K562 (cell line): ENCODE measurements around the gene PPP3CB. TPM values are rescaled to one million over a fixed set of nuclear protein-coding genes. Genes with fewer than 3 reads are reported as not detected.

Source experiments
- ATAC-seq: fragments of 200-7000 bp; cut with Tn5 transposase; 3 replicates; pipeline ENCODE4 v1.9.1; 2020; ENCODE audit warnings: moderate library complexity
- BruUV-seq: library from RNA; stranded (reverse); fragments of 400-500 nt; replicated peaks from 2 replicates; lab custom pipeline; 2021; lab: Mats Ljungman, UMichigan
- CTCF ChIA-PET: fragments of 300-600 bp; formaldehyde crosslinking; extraction: SDS; loops from one replicate; lab custom pipeline; 2021; ENCODE audit warnings: low intra/inter-chr PET ratio; lab: Yijun Ruan, JAX
- POLR2A ChIA-PET: fragments of 300-600, 350-650 bp; sonication (Branson Sonifier 250); formaldehyde crosslinking; extraction: SDS; loops from one replicate; lab custom pipeline; 2021; ENCODE audit warnings: antibody characterized with exemption, inconsistent platforms; lab: Yijun Ruan, JAX
- DNase-seq, 4 experiments: peaks; one replicate each; pipeline versions ENCODE4 v3.0.0 to v3.0.0-alpha.2; 2011 to 2018; ENCODE audit warnings: low spot score in 3 of 4, mixed read lengths in 3 of 4; ENCODE audit errors: extremely low read depth in 1 of 4
- FAIRE-seq: peaks from 2 replicates; lab custom pipeline; 2011; peaks lifted over from hg19 to GRCh38; lab: Jason Lieb, UNC
- H2AFZ ChIP-seq: 2 replicates; pipeline ENCODE4 v1.6.0; 2011; ENCODE audit warnings: low read depth, low read length, control low read depth, inconsistent platforms
- H3K27ac ChIP-seq: fragments of 200-600 bp; 3 replicates; pipeline ENCODE4 v1.8.0; 2011; ENCODE audit warnings: low read depth, mild to moderate bottlenecking, control low read depth, inconsistent platforms, low read length, moderate library complexity, mixed read lengths; ENCODE audit errors: extremely low read depth
- H3K27me3 ChIP-seq, 2 experiments: fragments of 300-600 bp in 1 of 2; 2 replicates in 1 of 2; 3 replicates in 1 of 2; pipeline versions ENCODE4 v1.6.0 to v1.8.0; 2011; ENCODE audit warnings: inconsistent platforms in 2 of 2, low read length in 2 of 2, mild to moderate bottlenecking in 1 of 2, mixed read lengths in 1 of 2, moderate library complexity in 1 of 2; ENCODE audit not compliant: control insufficient read depth in 2 of 2, insufficient read depth in 2 of 2
- H3K36me3 ChIP-seq: fragments of 300-600 bp; 3 replicates; pipeline ENCODE4 v1.8.0; 2011; ENCODE audit warnings: mild to moderate bottlenecking, low read length, inconsistent platforms; ENCODE audit not compliant: control insufficient read depth, insufficient read depth
- H3K4me1 ChIP-seq, 2 experiments: fragments of 200-600 bp in 1 of 2; replicated peaks in 1 of 2; 2 replicates in 1 of 2; 3 replicates in 1 of 2; pipeline versions ENCODE4 v1.5.1 to v1.8.0; 2011; ENCODE audit warnings: inconsistent platforms in 2 of 2, low read length in 2 of 2, mild to moderate bottlenecking in 1 of 2, mixed read lengths in 1 of 2, moderate library complexity in 1 of 2; ENCODE audit not compliant: control insufficient read depth in 2 of 2, insufficient read depth in 2 of 2
- H3K4me2 ChIP-seq: 2 replicates; pipeline ENCODE4 v1.6.1; 2011; ENCODE audit warnings: low read length, control low read depth, inconsistent platforms, mixed read lengths; ENCODE audit not compliant: insufficient read depth
- H3K4me3 ChIP-seq: fragments of 200-600 bp; sonication (generic), shearing (Covaris generic); 2 replicates; pipeline ENCODE4 v1.5.1; 2016; ENCODE audit warnings: control low read depth, inconsistent platforms
- H3K79me2 ChIP-seq: fragments of 200-600 bp; 3 replicates; pipeline ENCODE4 v1.8.0; 2011; ENCODE audit warnings: low read length, inconsistent platforms; ENCODE audit not compliant: control insufficient read depth, insufficient read depth
- H3K9ac ChIP-seq, 2 experiments: 2 replicates each; pipeline versions ENCODE4 v1.6.0 to v1.6.1; 2011; ENCODE audit warnings: low read depth in 2 of 2, low read length in 2 of 2, control low read depth in 1 of 2, inconsistent platforms in 1 of 2, mild to moderate bottlenecking in 1 of 2, mixed read lengths in 1 of 2; ENCODE audit not compliant: insufficient read depth in 1 of 2
- H3K9me1 ChIP-seq: one replicate; pipeline ENCODE4 v1.6.0; 2011; ENCODE audit warnings: inconsistent platforms, mild to moderate bottlenecking, low read length, moderate library complexity; ENCODE audit not compliant: control insufficient read depth, insufficient read depth
- H3K9me3 ChIP-seq: replicated peaks from 2 replicates; pipeline ENCODE4 v1.5.1; 2011; ENCODE audit warnings: low read depth, low read length, inconsistent platforms; ENCODE audit not compliant: control insufficient read depth, insufficient read depth
- H4K20me1 ChIP-seq: replicated peaks from 2 replicates; pipeline ENCODE4 v1.6.1; 2011; ENCODE audit warnings: low read length, inconsistent platforms, mixed read lengths; ENCODE audit not compliant: control insufficient read depth, insufficient read depth
- ADNP ChIP-seq: fragments of 200-800 bp; sonication (Bioruptor generic); IDR thresholded peaks from 2 replicates; pipeline ENCODE4 v1.6.1; 2016; ENCODE audit warnings: missing genetic modification characterization, missing compliant biosample characterization
- RBM25 ChIP-seq: fragments of 200-400 bp; formaldehyde crosslinking; IDR thresholded peaks from 2 replicates; pipeline ENCODE4 v1.6.1; 2018; ENCODE audit warnings: low read length, low read depth, moderate library complexity; ENCODE audit not compliant: severe bottlenecking
- ZNF146 ChIP-seq: IDR thresholded peaks from one replicate; pipeline ENCODE4 v1.6.1; 2018; ENCODE audit warnings: missing compliant biosample characterization; ENCODE audit not compliant: unreplicated experiment
- WGBS: fragments of 100-300 bp; shearing (Covaris generic); methylation state at CpG from one replicate; pipeline ENCODE4 v1.1.6; 2016; ENCODE audit warnings: low coverage, mixed read lengths; ENCODE audit not compliant: insufficient coverage; ENCODE audit errors: missing lambda C conversion rate; 5-methylcytosine and 5-hydroxymethylcytosine counted together
- in situ Hi-C: fragments of 300-500 bp; cut with MboI; formaldehyde crosslinking; loops from 4 replicates; pipeline ENCODE4 v1.15.0; 2018; ENCODE audit warnings: inconsistent platforms, mixed read lengths
- intact Hi-C: fragments of 100-400 bp; cut with micrococcal nuclease; formaldehyde crosslinking; loops from 2 replicates; pipeline ENCODE4 v1.14.2; 2022
- polyA plus RNA-seq, 8 experiments: library from polyadenylated mRNA; depleted of rRNA in 4 of 8; stranded (reverse) in 5 of 8; unstranded in 3 of 8; fragments of >200 nt; fragmentation: Nextera tagmentation in 2 of 8; fragmentation: Illumina TruSeq in 1 of 8; extraction: Ambion mirVana in 2 of 8; extraction: Trizol in 1 of 8; gene quantifications; 2 replicates each; pipeline versions ENCODE4 v1.2.1 to v1.2.3, GENCODE V29; 2011 to 2014; ENCODE audit warnings: inconsistent platforms in 1 of 8, missing spikeins in 1 of 8
- total RNA-seq, 7 experiments: library from RNA; depleted of rRNA in 6 of 7; stranded (reverse); fragments of >200 nt in 6 of 7; fragmentation: Illumina TruSeq in 2 of 7; extraction: Trizol in 2 of 7; gene quantifications; 2 replicates each; pipeline versions ENCODE4 v1.2.1 to v1.2.3, GENCODE V29; 2011 to 2021; ENCODE audit warnings: low replicate concordance in 1 of 7
- TF ChIP-seq, protein P1 (sequence below): fragments of 250-450 bp; sonication (Bioruptor Pico); IDR thresholded peaks from 2 replicates; pipeline ENCODE4 v1.5.0; 2021; ENCODE audit warnings: mild to moderate bottlenecking, borderline replicate concordance

Gene PPP3CB
- total and polyA plus RNA-seq, 9 of the 15 experiments (the other 6 are each of a cell fraction or from before 2014, with no cell fraction given) = 9.6 to 27.6 (median 17.8) TPM

DNA sequence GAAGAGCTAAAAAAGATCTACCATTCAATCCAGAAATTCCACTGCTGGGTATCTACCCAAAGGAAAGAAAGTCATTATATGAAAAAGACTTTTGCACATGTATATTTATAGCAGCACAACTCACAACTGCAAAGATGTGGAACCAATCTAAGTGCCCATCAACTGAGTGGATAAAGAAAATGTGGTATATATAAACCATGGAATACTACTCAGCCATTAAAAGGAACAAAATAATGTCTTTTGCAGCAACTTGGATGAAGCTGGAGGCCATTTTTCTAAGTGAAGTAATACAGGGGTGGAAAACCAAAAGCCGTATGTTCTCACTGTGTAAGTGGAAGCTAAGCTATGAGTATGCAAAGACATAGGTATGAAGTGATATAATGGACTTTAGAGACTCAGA, 84.9 kb downstream of the PPP3CB start:
- H4K20me1 ChIP-seq = peaks cover 26% of the 10 kb centered on the region
- DNase-seq (no peak), ATAC-seq (no peak), FAIRE-seq (no peak)
- H3K9me3 ChIP-seq = no peaks in the 10 kb centered on the region
- no peaks in the 10 kb centered on the region for H3K9me1 ChIP-seq
- in situ Hi-C loops (no loop called here), intact Hi-C loops (loop anchor here (5.0 kb wide), 2 partner anchors 86 to 164 kb away; partner anchors contain the start of genes DNAJC9 and PPP3CB)
- peaks cover 20 to 25% of the 10 kb centered on the region in 2 experiments for H3K4me1 ChIP-seq
- no peak overlapping the region for H3K27ac ChIP-seq
- H3K36me3 ChIP-seq = peaks cover 13% of the 10 kb centered on the region; the same call in 1 of the 3 replicates
- 89% methylated on average over 1 of the region's 1 CpG for WGBS
- ChIA-PET CTCF (no interaction called here), POLR2A (interaction anchor here (0.6 to 3.9 kb wide), 6 partner anchors 9 to 166 kb away, joined by 3 to 16 read pairs (median 4); partner anchors contain the start of gene MSS51)
- TF ChIP-seq RBM25 = peak; percentile 27
- TF ChIP-seq ZNF146 (CRISPR knock-in tag) = peak; percentile 79
- no peak for TF ChIP-seq ADNP (tag)
- TF ChIP-seq, protein P1, sequence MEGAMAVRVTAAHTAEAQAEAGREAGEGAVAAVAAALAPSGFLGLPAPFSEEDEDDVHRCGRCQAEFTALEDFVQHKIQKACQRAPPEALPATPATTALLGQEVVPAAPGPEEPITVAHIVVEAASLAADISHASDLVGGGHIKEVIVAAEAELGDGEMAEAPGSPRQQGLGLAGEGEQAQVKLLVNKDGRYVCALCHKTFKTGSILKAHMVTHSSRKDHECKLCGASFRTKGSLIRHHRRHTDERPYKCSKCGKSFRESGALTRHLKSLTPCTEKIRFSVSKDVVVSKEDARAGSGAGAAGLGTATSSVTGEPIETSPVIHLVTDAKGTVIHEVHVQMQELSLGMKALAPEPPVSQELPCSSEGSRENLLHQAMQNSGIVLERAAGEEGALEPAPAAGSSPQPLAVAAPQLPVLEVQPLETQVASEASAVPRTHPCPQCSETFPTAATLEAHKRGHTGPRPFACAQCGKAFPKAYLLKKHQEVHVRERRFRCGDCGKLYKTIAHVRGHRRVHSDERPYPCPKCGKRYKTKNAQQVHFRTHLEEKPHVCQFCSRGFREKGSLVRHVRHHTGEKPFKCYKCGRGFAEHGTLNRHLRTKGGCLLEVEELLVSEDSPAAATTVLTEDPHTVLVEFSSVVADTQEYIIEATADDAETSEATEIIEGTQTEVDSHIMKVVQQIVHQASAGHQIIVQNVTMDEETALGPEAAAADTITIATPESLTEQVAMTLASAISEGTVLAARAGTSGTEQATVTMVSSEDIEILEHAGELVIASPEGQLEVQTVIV (CRISPR knock-in tag) = no peak
- no peaks in the 10 kb centered on the region for H3K27me3 ChIP-seq
- no peak overlapping the region for H3K4me3 ChIP-seq
- H2AFZ ChIP-seq = no peak overlapping the region
- peaks cover 79% of the 10 kb centered on the region for H3K79me2 ChIP-seq
- no peak overlapping the region for H3K9ac ChIP-seq
- H3K4me2 ChIP-seq = no peak overlapping the region
- BruUV-seq = no TSS peak
